Kidney epithelial cell (primary cell): ENCODE measurements around the gene ACTN4. TPM values are rescaled to one million over a fixed set of nuclear protein-coding genes. Genes with fewer than 3 reads are reported as not detected.

Experiments used
- DNase-seq: peaks from one replicate; pipeline ENCODE4 v3.0.0-alpha.2; 2010; ENCODE audit warnings: low read depth
- H3K27me3 ChIP-seq: 2 replicates; pipeline ENCODE4 v1.6.0; 2011; ENCODE audit warnings: low read length; ENCODE audit not compliant: control insufficient read depth, insufficient read depth
- H3K36me3 ChIP-seq: 2 replicates; pipeline ENCODE4 v1.5.1; 2011; ENCODE audit warnings: low read length; ENCODE audit not compliant: control insufficient read depth, insufficient read depth
- H3K4me3 ChIP-seq: 2 replicates; pipeline ENCODE4 v1.5.1; 2011; ENCODE audit warnings: low read depth, mild to moderate bottlenecking, control low read depth, low read length
- CTCF ChIP-seq: IDR thresholded peaks from 2 replicates; pipeline ENCODE4 v1.5.1; 2011; ENCODE audit warnings: mild to moderate bottlenecking, moderate library complexity, low read length, control low read depth, inconsistent platforms; ENCODE audit not compliant: insufficient read depth, poor library complexity, severe bottlenecking
- total RNA-seq: library from RNA; depleted of rRNA; stranded (reverse); fragments of >200 nt; gene quantifications from 2 replicates; pipeline ENCODE4 v1.2.3, GENCODE V29; 2015

The ACTN4 gene
- total RNA-seq, 1 donor from 2014 or later = 821 TPM

DNA sequence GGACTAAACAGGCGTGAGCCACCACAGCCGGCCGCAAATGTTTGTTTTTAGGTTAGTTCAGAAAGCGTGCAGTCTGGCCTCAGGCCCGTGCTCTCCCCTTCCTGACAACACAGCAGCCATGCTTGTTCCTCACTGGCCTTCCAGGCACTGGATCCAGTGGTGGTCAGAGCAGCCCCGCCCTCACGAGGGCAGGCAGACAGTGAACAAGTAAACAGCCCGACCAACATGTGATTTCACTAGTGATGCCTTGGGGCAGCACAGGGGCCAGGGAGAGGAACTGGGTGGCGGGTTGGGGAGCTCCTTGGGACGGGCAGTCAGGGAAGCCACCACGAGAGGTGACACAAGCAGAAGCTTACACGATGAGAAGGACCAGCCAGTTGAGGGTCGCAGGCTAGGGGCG, 56.1 kb downstream of the ACTN4 start:
- no peaks in the 10 kb centered on the region for H3K27me3 ChIP-seq
- TF ChIP-seq CTCF = no peak
- peaks cover 25% of the 10 kb centered on the region for H3K36me3 ChIP-seq
- no peak for DNase-seq
- no peak overlapping the region for H3K4me3 ChIP-seq

- Histone ChIP-seq H3K36me3 (peaks cover 29% of the 10 kb centered on the region), H3K4me3 (no peak overlapping the region), H3K27me3 (no peaks in the 10 kb centered on the region)
- DNase-seq = no peak
- TF ChIP-seq CTCF = no peak
These were observed 57.1 kb downstream of the ACTN4 start for GRCh38 chr19:38704488-38705026.

- H3K36me3 ChIP-seq = peaks cover 31% of the 10 kb centered on the region
- no peaks in the 10 kb centered on the region for H3K27me3 ChIP-seq
- no peak for DNase-seq
- no peak overlapping the region for H3K4me3 ChIP-seq
- TF ChIP-seq CTCF = no peak
These were observed 58.0 kb downstream of the ACTN4 start for GRCh38 chr19:38705197-38706019.

- Histone ChIP-seq H3K36me3 (peaks cover 34% of the 10 kb centered on the region), H3K4me3 (no peak overlapping the region), H3K27me3 (no peaks in the 10 kb centered on the region)
- no peak for TF ChIP-seq CTCF
- no peak for DNase-seq
These were observed 59.5 kb downstream of the ACTN4 start for GRCh38 chr19:38706792-38707511.

DNA sequence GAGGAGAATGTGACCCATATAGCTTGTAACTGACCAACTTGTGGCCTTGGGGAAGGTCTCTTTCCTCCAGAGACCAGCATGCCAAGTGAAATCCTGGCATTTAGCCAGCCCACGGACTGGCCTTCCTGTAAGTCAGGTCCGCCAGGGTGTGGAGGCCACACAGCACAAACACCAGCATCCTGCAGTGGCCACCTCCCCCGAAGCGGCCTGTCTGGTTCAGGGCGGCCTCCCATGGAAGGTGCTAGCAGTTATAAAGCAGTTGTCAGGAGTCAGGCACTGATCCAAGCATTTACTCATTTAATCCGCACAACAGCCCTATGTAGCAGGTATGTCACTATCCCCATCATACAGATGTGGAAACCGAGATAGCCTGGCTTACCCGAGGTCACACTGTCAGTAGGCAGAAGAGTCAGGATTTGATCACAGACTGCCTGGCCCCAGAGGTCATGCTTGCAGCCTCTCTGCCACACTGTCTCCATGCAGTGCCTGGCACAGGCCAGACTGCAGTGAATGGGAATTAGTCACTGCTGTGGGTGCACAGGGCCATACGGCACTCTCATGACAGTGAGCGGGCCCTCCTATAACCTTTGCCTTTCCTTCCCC, 60.2 kb downstream of the ACTN4 start:
- no peak for DNase-seq
- Histone ChIP-seq H3K36me3 (peaks cover 33% of the 10 kb centered on the region), H3K4me3 (no peak overlapping the region), H3K27me3 (no peaks in the 10 kb centered on the region)
- TF ChIP-seq CTCF = no peak
